Stimulated activated CD4-positive, alpha-beta T cell treated with anti-CD3 and anti-CD28 coated beads, Interleukin-12 subunit alpha, Interleukin-12 subunit beta, amount 100 ng/mL, for 24 hours (primary cell): Measurements from ENCODE around the gene SAC3D1.

Experiments used
- DNase-seq, 2 experiments: peaks; one replicate each; pipeline ENCODE4 v3.0.0-alpha.2; 2020; ENCODE audit warnings: low read depth in 2 of 2

The SAC3D1 gene

GRCh38 chr11:65059959-65060824 lies 19.2 kb downstream of the SAC3D1 start:
- no peak for DNase-seq

GRCh38 chr11:65060913-65061408 lies 20.0 kb downstream of the SAC3D1 start:
- no peak for DNase-seq

GRCh38 chr11:65063532-65063931 lies 22.5 kb downstream of the SAC3D1 start:
- DNase-seq, result no peak

GRCh38 chr11:65064847-65065240 lies 23.8 kb downstream of the SAC3D1 start:
- no peak for DNase-seq

- DNase-seq, result no peak
Observed at GRCh38 chr11:65065851-65066250, 24.8 kb downstream of the SAC3D1 start.

- no peak for DNase-seq
Observed at GRCh38 chr11:65066315-65066714, 25.3 kb downstream of the SAC3D1 start.

GRCh38 chr11:65066805-65067291 lies 25.8 kb downstream of the SAC3D1 start:
- no peak for DNase-seq

GRCh38 chr11:65067446-65067845 lies 26.4 kb downstream of the SAC3D1 start:
- DNase-seq, result no peak

- DNase-seq, result no peak
Observed at GRCh38 chr11:65069217-65069616, 28.2 kb downstream of the SAC3D1 start.

- no peak for DNase-seq
Observed at GRCh38 chr11:65071907-65072630, 31.1 kb downstream of the SAC3D1 start.

- no peak for DNase-seq
Observed at GRCh38 chr11:65072631-65072966, 31.6 kb downstream of the SAC3D1 start.

- no peak for DNase-seq
Observed at GRCh38 chr11:65077451-65077850, 36.4 kb downstream of the SAC3D1 start.

- DNase-seq, result peak; percentile 24 to 57
Observed at GRCh38 chr11:65078151-65078550, 37.1 kb downstream of the SAC3D1 start.

- no peak for DNase-seq
Observed at GRCh38 chr11:65078786-65079342, 37.9 kb downstream of the SAC3D1 start.

- no peak for DNase-seq
Observed at GRCh38 chr11:65083134-65083833, 42.3 kb downstream of the SAC3D1 start.

GRCh38 chr11:65083834-65084597 lies 43.0 kb downstream of the SAC3D1 start, which contains the start of the genes CDCA5 and ZFPL1:
Gene CDCA5 (minus strand): TSS chr11:65084040. CDS start chr11:65083978, 62 bp downstream.
Gene ZFPL1 (plus strand): TSS chr11:65084222. CDS start chr11:65084699, 477 bp downstream.
- DNase-seq, result peak; percentile 92 to 93

- no peak for DNase-seq
Observed at GRCh38 chr11:65084598-65085375, 43.8 kb downstream of the SAC3D1 start.

GRCh38 chr11:65085446-65085845 lies 44.4 kb downstream of the SAC3D1 start:
- no peak for DNase-seq

- no peak for DNase-seq
Observed at GRCh38 chr11:65086809-65087208, 45.8 kb downstream of the SAC3D1 start.

- DNase-seq, result no peak
Observed at GRCh38 chr11:65087216-65087615, 46.2 kb downstream of the SAC3D1 start.
